K562 (cell line): Measurements from ENCODE around the gene FAM83E. TPM values are rescaled to one million over a fixed set of nuclear protein-coding genes. Genes with fewer than 3 reads are reported as not detected.

Source experiments
- CBX8 ChIP-seq: fragments of 200-600 bp; sonication (generic); IDR thresholded peaks from 2 replicates; pipeline ENCODE4 v1.6.1; 2012; ENCODE audit warnings: borderline replicate concordance, mixed run types, low read depth, mild to moderate bottlenecking, moderate library complexity, mixed read lengths, low read length, control low read depth, inconsistent platforms; ENCODE audit not compliant: poor library complexity, severe bottlenecking; ENCODE audit errors: extremely low read depth
- CHD1 ChIP-seq: fragments of 200-600 bp; sonication (generic); IDR thresholded peaks from one replicate; pipeline ENCODE4 v1.6.1; 2012; ENCODE audit warnings: mild to moderate bottlenecking, moderate library complexity, low read length, inconsistent platforms
- HDAC2 ChIP-seq: fragments of 450-650 bp; IDR thresholded peaks from 2 replicates; pipeline ENCODE4 v1.6.1; 2016; ENCODE audit warnings: mild to moderate bottlenecking
- KDM1A ChIP-seq, 2 experiments: fragments of 450-650 bp; IDR thresholded peaks; 2 replicates each; pipeline ENCODE4 v1.6.1; 2016; ENCODE audit warnings: mild to moderate bottlenecking in 2 of 2
- NFRKB ChIP-seq: fragments of 450-650 bp; IDR thresholded peaks from 2 replicates; pipeline ENCODE4 v1.6.1; 2016; ENCODE audit warnings: low read depth
- POLR2G ChIP-seq: fragments of 200-400 bp; formaldehyde crosslinking; IDR thresholded peaks from 2 replicates; pipeline ENCODE4 v1.6.1; 2017; ENCODE audit warnings: low read depth, mild to moderate bottlenecking, antibody characterized with exemption, low read length, moderate library complexity
- RBM14 ChIP-seq: fragments of 200-400 bp; formaldehyde crosslinking; IDR thresholded peaks from 2 replicates; pipeline ENCODE4 v1.6.1; 2018; ENCODE audit warnings: low read depth, mild to moderate bottlenecking, low read length, moderate library complexity, borderline replicate concordance; ENCODE audit not compliant: insufficient read depth
- RCOR1 ChIP-seq, 2 experiments: IDR thresholded peaks; 2 replicates each; pipeline ENCODE4 v1.6.1; 2012; ENCODE audit warnings: low read depth in 2 of 2, low read length in 2 of 2, borderline replicate concordance in 1 of 2, improper control_type of control experiment in 1 of 2
- TCFL5 ChIP-seq: fragments of 250-450 bp; sonication (Bioruptor Pico); conservative IDR thresholded peaks from 2 replicates; pipeline ENCODE4 v1.6.1; 2021; ENCODE audit warnings: mild to moderate bottlenecking, moderate library complexity, matching md5 sums
- U2AF2 ChIP-seq: fragments of 200-400 bp; formaldehyde crosslinking; optimal IDR thresholded peaks from 2 replicates; pipeline ENCODE3; 2017; ENCODE audit warnings: low read depth, mild to moderate bottlenecking, low read length
- WHSC1 ChIP-seq: IDR thresholded peaks from one replicate; pipeline ENCODE4 v1.6.1; 2012; ENCODE audit warnings: low read length, control low read depth, inconsistent platforms
- ZC3H11A ChIP-seq: IDR thresholded peaks from 2 replicates; pipeline ENCODE4 v1.6.1; 2012; ENCODE audit warnings: low read depth, low read length, improper control_type of control experiment
- ZFP30 ChIP-seq: fragments of 250-450 bp; sonication (Bioruptor Pico); IDR thresholded peaks from 2 replicates; pipeline ENCODE4 v1.8.0; 2022; ENCODE audit warnings: moderate library complexity, mild to moderate bottlenecking, inconsistent platforms, borderline replicate concordance
- ZNF140 ChIP-seq: fragments of 250-450 bp; sonication (Bioruptor Pico); IDR thresholded peaks from 2 replicates; pipeline ENCODE4 v1.8.0; 2021; ENCODE audit warnings: moderate library complexity, mild to moderate bottlenecking, inconsistent platforms
- ZNF274 ChIP-seq: IDR thresholded peaks from 2 replicates; pipeline ENCODE4 v1.6.1; 2011; ENCODE audit warnings: low read depth, mild to moderate bottlenecking, low read length, moderate library complexity, borderline replicate concordance
- ZNF41 ChIP-seq: fragments of 250-450 bp; sonication (Bioruptor Pico); conservative IDR thresholded peaks from 2 replicates; pipeline ENCODE4 v1.4.0; 2020; ENCODE audit warnings: mild to moderate bottlenecking
- ZSCAN32 ChIP-seq: fragments of 450-650 bp; formaldehyde crosslinking; IDR thresholded peaks from 2 replicates; pipeline ENCODE4 v1.4.0; 2020; ENCODE audit warnings: mild to moderate bottlenecking, moderate library complexity
- polyA plus RNA-seq, 8 experiments: library from polyadenylated mRNA; depleted of rRNA in 4 of 8; stranded (reverse) in 5 of 8; unstranded in 3 of 8; fragments of >200 nt; fragmentation: Nextera tagmentation in 2 of 8; fragmentation: Illumina TruSeq in 1 of 8; extraction: Ambion mirVana in 2 of 8; extraction: Trizol in 1 of 8; gene quantifications; 2 replicates each; pipeline versions ENCODE4 v1.2.1 to v1.2.3, GENCODE V29; 2011 to 2014; ENCODE audit warnings: inconsistent platforms in 1 of 8, missing spikeins in 1 of 8
- total RNA-seq, 7 experiments: library from RNA; depleted of rRNA in 6 of 7; stranded (reverse); fragments of >200 nt in 6 of 7; fragmentation: Illumina TruSeq in 2 of 7; extraction: Trizol in 2 of 7; gene quantifications; 2 replicates each; pipeline versions ENCODE4 v1.2.1 to v1.2.3, GENCODE V29; 2011 to 2021; ENCODE audit warnings: low replicate concordance in 1 of 7
- TF ChIP-seq, protein P1 (sequence below): sonication (generic); formaldehyde crosslinking; IDR thresholded peaks from 2 replicates; pipeline ENCODE4 v1.8.0; 2022; ENCODE audit warnings: mild to moderate bottlenecking, missing genetic modification reagents
- TF ChIP-seq, protein P2 (sequence below): IDR thresholded peaks from 2 replicates; pipeline ENCODE4 v1.6.1; 2016; ENCODE audit warnings: missing genetic modification characterization, missing compliant biosample characterization
- TF ChIP-seq, protein P3 (sequence below): fragments of 250-450 bp; sonication (Bioruptor Pico); IDR thresholded peaks from 2 replicates; pipeline ENCODE4 v1.8.0; 2021; ENCODE audit warnings: moderate library complexity, mild to moderate bottlenecking, inconsistent platforms
- TF ChIP-seq, protein P4 (sequence below): fragments of 200-400 bp; formaldehyde crosslinking; IDR thresholded peaks from 2 replicates; pipeline ENCODE4 v1.6.1; 2017; ENCODE audit warnings: mild to moderate bottlenecking, low read depth, low read length, moderate library complexity
- TF ChIP-seq, protein P5 (sequence below): sonication (generic); formaldehyde crosslinking; IDR thresholded peaks from 2 replicates; pipeline ENCODE4 v1.8.0; 2022; ENCODE audit warnings: missing genetic modification reagents, mild to moderate bottlenecking, moderate library complexity, borderline replicate concordance

Gene FAM83E
- total and polyA plus RNA-seq, 9 of the 15 experiments (the other 6 are each of a cell fraction or from before 2014, with no cell fraction given) = 0.15 to 0.87 (median 0.29) TPM; not detected in 4

DNA sequence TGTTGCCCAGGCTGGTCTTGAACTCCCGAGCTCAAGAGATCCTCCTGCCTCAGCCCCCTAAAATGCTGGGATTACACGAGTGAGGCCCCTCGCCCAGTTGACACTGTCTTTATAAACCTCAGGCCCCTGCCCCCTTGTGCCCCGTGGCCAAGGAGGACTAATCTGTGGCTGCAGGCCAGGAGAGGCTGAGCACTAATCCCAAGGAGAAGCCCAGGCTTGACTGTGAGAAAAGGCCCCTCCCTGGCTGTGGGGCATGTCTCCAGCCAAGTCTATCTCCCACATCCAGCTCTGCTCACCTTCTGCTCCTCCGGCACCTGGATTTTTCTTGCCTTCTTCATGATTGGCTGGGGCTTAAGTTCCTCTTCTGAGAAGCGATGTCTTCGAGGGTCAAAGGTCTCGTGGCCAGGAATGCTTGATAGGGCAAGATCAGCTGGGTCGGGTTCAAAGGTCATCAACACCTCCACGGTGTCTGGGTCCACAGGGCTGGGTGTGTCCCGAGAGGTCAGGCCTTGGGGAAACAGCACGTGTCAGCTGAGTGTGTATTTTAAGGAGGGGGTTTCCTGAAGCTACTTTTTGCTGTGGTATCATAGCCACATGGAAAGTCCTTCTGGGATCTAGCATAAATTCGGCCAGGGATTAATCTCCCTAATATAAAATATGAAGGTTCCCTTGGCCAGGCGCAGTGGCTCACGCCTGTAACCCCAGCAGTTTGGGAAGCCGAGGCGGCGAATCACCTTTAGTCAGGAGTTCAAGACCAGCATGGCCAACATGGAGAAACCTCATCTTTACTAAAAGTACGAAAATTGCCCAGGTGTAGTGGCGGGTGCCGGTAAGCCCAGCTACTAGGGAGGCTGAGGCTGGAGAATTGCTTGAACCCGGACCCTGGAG lies 18.5 kb upstream of the FAM83E start (continued):
- TF ChIP-seq, protein P1, sequence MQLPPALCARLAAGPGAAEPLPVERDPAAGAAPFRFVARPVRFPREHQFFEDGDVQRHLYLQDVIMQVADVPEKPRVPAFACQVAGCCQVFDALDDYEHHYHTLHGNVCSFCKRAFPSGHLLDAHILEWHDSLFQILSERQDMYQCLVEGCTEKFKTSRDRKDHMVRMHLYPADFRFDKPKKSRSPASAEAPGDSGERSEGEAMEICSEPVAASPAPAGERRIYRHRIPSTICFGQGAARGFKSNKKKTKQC = no peak
- TF ChIP-seq, protein P2, sequence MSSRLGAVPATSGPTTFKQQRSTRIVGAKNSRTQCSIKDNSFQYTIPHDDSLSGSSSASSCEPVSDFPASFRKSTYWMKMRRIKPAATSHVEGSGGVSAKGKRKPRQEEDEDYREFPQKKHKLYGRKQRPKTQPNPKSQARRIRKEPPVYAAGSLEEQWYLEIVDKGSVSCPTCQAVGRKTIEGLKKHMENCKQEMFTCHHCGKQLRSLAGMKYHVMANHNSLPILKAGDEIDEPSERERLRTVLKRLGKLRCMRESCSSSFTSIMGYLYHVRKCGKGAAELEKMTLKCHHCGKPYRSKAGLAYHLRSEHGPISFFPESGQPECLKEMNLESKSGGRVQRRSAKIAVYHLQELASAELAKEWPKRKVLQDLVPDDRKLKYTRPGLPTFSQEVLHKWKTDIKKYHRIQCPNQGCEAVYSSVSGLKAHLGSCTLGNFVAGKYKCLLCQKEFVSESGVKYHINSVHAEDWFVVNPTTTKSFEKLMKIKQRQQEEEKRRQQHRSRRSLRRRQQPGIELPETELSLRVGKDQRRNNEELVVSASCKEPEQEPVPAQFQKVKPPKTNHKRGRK (tag) = no peak
- TF ChIP-seq, protein P3, sequence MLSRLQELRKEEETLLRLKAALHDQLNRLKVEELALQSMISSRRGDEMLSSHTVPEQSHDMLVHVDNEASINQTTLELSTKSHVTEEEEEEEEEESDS (CRISPR knock-in tag) = no peak
- no peak for TF ChIP-seq POLR2G
- peak; percentile 44 to 59; a peak in 2 of 4 replicates for TF ChIP-seq RCOR1 (IDR thresholded peaks at IDR 0.05; ENCODE audit: borderline replicate concordance in 1 of 2, low read depth in 2 of 2, low read length in 2 of 2)
- TF ChIP-seq TCFL5 = no peak
- no peak for TF ChIP-seq RBM14
- TF ChIP-seq, protein P4, sequence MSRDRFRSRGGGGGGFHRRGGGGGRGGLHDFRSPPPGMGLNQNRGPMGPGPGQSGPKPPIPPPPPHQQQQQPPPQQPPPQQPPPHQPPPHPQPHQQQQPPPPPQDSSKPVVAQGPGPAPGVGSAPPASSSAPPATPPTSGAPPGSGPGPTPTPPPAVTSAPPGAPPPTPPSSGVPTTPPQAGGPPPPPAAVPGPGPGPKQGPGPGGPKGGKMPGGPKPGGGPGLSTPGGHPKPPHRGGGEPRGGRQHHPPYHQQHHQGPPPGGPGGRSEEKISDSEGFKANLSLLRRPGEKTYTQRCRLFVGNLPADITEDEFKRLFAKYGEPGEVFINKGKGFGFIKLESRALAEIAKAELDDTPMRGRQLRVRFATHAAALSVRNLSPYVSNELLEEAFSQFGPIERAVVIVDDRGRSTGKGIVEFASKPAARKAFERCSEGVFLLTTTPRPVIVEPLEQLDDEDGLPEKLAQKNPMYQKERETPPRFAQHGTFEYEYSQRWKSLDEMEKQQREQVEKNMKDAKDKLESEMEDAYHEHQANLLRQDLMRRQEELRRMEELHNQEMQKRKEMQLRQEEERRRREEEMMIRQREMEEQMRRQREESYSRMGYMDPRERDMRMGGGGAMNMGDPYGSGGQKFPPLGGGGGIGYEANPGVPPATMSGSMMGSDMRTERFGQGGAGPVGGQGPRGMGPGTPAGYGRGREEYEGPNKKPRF = no peak
- TF ChIP-seq, protein P5, sequence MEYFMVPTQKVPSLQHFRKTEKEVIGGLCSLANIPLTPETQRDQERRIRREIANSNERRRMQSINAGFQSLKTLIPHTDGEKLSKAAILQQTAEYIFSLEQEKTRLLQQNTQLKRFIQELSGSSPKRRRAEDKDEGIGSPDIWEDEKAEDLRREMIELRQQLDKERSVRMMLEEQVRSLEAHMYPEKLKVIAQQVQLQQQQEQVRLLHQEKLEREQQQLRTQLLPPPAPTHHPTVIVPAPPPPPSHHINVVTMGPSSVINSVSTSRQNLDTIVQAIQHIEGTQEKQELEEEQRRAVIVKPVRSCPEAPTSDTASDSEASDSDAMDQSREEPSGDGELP = peak; percentile 99
- no peak for TF ChIP-seq HDAC2
- no peak for TF ChIP-seq NFRKB
- no peak for TF ChIP-seq ZNF274
- TF ChIP-seq ZSCAN32 (CRISPR knock-in tag) = no peak
- peak; percentile 62 to 71 for TF ChIP-seq KDM1A (IDR thresholded peaks at IDR 0.05)
- TF ChIP-seq ZC3H11A = no peak
- no peak for TF ChIP-seq U2AF2
- no peak for TF ChIP-seq WHSC1
- TF ChIP-seq ZNF140 (CRISPR knock-in tag) = no peak
- TF ChIP-seq ZFP30 (CRISPR knock-in tag) = no peak
- TF ChIP-seq CBX8 = no peak
- no peak for TF ChIP-seq ZNF41
- peak; percentile 7 for TF ChIP-seq CHD1
